Small intestine (tissue), 7 donors: ENCODE results near the gene METTL25B. TPM values are rescaled to one million over a fixed set of nuclear protein-coding genes. Genes with fewer than 3 reads are reported as not detected.

Experiments
- DNase-seq, 2 donors: peaks; one replicate each; pipeline versions ENCODE4 v3.0.0 to v3.0.0-alpha.2; 2013
- FAIRE-seq: peaks from 2 replicates; lab custom pipeline; 2012; peaks lifted over from hg19 to GRCh38; lab: Jason Lieb, UNC
- H3K27ac ChIP-seq, 3 donors: one replicate each; pipeline ENCODE4 v1.5.1; 2013; ENCODE audit warnings: low read length in 2 of 3, mild to moderate bottlenecking in 2 of 3, control low read depth in 1 of 3, inconsistent platforms in 1 of 3, low read depth in 1 of 3, moderate library complexity in 1 of 3
- H3K27me3 ChIP-seq, 3 donors: one replicate each; pipeline ENCODE4 v1.6.1; 2013; ENCODE audit warnings: low read length in 3 of 3, inconsistent platforms in 1 of 3; ENCODE audit not compliant: control insufficient read depth in 3 of 3, insufficient read depth in 3 of 3
- H3K36me3 ChIP-seq, 3 donors: one replicate each; pipeline ENCODE4 v1.6.1; 2013; ENCODE audit warnings: low read length in 3 of 3, inconsistent platforms in 1 of 3, low read depth in 1 of 3, mild to moderate bottlenecking in 1 of 3, moderate library complexity in 1 of 3; ENCODE audit not compliant: control insufficient read depth in 3 of 3, insufficient read depth in 2 of 3
- H3K4me1 ChIP-seq, 3 donors: one replicate each; pipeline ENCODE4 v1.6.1; 2013; ENCODE audit warnings: low read length in 2 of 3, inconsistent platforms in 1 of 3, low read depth in 1 of 3, mild to moderate bottlenecking in 1 of 3, moderate library complexity in 1 of 3; ENCODE audit not compliant: control insufficient read depth in 3 of 3, insufficient read depth in 2 of 3
- H3K4me3 ChIP-seq, 3 donors: one replicate each; pipeline ENCODE4 v1.5.1; 2013; ENCODE audit warnings: low read length in 3 of 3, control low read depth in 1 of 3, inconsistent platforms in 1 of 3, low read depth in 1 of 3, mild to moderate bottlenecking in 1 of 3, moderate library complexity in 1 of 3
- H3K9me3 ChIP-seq, 2 donors: one replicate each; pipeline ENCODE4 v1.6.1; 2013; ENCODE audit warnings: low read depth in 1 of 2, low read length in 1 of 2; ENCODE audit not compliant: control insufficient read depth in 2 of 2, insufficient read depth in 1 of 2
- WGBS, 3 donors: extraction: QIAGEN DNeasy Blood & Tissue Kit; methylation state at CpG; one replicate each; pipeline ENCODE4 v1.1.7; 2013; 5-methylcytosine and 5-hydroxymethylcytosine counted together
- polyA plus RNA-seq, 4 donors: library from polyadenylated mRNA; stranded (reverse) in 3 of 4; unstranded in 1 of 4; fragments of 200-250 nt in 3 of 4; fragments of 120-200 nt in 1 of 4; gene quantifications; one replicate each; pipeline versions ENCODE4 v1.2.1 to v1.2.3, GENCODE V29; 2013
- donor health status: healthy with polysubstance abuse.
- donor health status: control.
- donor health status: control.
- donor health status: Bipolar disorder and iron deficiency.
- donor health status: healthy.

METTL25B gene
- polyA plus RNA-seq, 4 donors, result 27.8 to 79.8 (median 49.4) TPM

GRCh38 chr1:156750711-156751450 is 22.6 kb downstream of the METTL25B start:
- FAIRE-seq (no peak), DNase-seq (peak; percentile 27 to 79)
- peaks cover 0 to 32% (median 0%) of the 10 kb centered on the region in 3 donors for H3K36me3 ChIP-seq
- 0 to 1% (median 0%) methylated on average over 59 to 64 of the region's 64 CpGs for WGBS, 3 donors
- H3K4me1 ChIP-seq, result peaks cover 11 to 49% (median 18%) of the 10 kb centered on the region in 3 donors
- H3K27me3 ChIP-seq, result no peaks in the 10 kb centered on the region
- H3K9me3 ChIP-seq, result no peaks in the 10 kb centered on the region
- peak overlapping the region; percentile 71 to 99 (median 97) for H3K4me3 ChIP-seq
- peak overlapping the region; percentile 96 to 98 (median 97) for H3K27ac ChIP-seq

GRCh38 chr1:156751451-156751756 is 23.1 kb downstream of the METTL25B start, which contains the start of gene HDGF:
Gene HDGF, minus strand, starts transcription at chr1:156751675. Its CDS starts 246 bp downstream, at chr1:156751429.
- H3K27me3 ChIP-seq, result no peaks in the 10 kb centered on the region
- FAIRE-seq, result no peak

GRCh38 chr1:156751757-156752481 is 23.6 kb downstream of the METTL25B start:
- Histone ChIP-seq H3K36me3 (peaks cover 0 to 26% (median 0%) of the 10 kb centered on the region in 3 donors), H3K27me3 (no peaks in the 10 kb centered on the region), H3K4me3 (peak overlapping the region; percentile 95 to 99 (median 97)), H3K27ac (peak overlapping the region; percentile 17 to 92 (median 91)), H3K9me3 (no peaks in the 10 kb centered on the region), H3K4me1 (peaks cover 8 to 40% (median 9%) of the 10 kb centered on the region in 3 donors)
- 0% methylated on average over 37 to 68 of the region's 68 CpGs for WGBS, 3 donors
- DNase-seq, result peak; percentile 97 to 98
- FAIRE-seq, result no peak

More at GRCh38 chr1:156751451-156751756, 23.1 kb downstream of the METTL25B start, which contains the start of gene HDGF:
- peaks cover 8 to 44% (median 13%) of the 10 kb centered on the region in 3 donors for H3K4me1 ChIP-seq
- DNase-seq, result no peak
- no peaks in the 10 kb centered on the region for H3K9me3 ChIP-seq
- peak within 1 kb of the TSS; percentile 95 to 99 (median 97) for H3K4me3 ChIP-seq
- peak within 1 kb of the TSS; percentile 96 to 98 (median 97) for H3K27ac ChIP-seq
- WGBS, 3 donors, result 0 to 1% (median 0%) methylated on average over 26 to 48 of the region's 48 CpGs
- H3K36me3 ChIP-seq, result peaks cover 0 to 26% (median 0%) of the 10 kb centered on the region in 3 donors

- Histone ChIP-seq H3K4me3 (peak overlapping the region in 2 of 3 donors; percentile 95 to 99), H3K27me3 (no peaks in the 10 kb centered on the region), H3K9me3 (no peaks in the 10 kb centered on the region), H3K36me3 (peaks cover 0 to 21% (median 0%) of the 10 kb centered on the region in 3 donors), H3K27ac (peak overlapping the region in 1 of 3 donors; percentile 12), H3K4me1 (peaks cover 8 to 32% (median 8%) of the 10 kb centered on the region in 3 donors)
- whole genome bisulfite sequencing, 3 donors, result 13 to 31% (median 30%) methylated on average over 1 of the region's 1 CpG
- FAIRE-seq (no peak), DNase-seq (peak in 1 of 2 donors; percentile 40)
Observed at GRCh38 chr1:156752843-156753482, 24.7 kb downstream of the METTL25B start.

- no peak for FAIRE-seq
- H3K4me3 ChIP-seq, result no peak overlapping the region
- H3K27me3 ChIP-seq, result no peaks in the 10 kb centered on the region
- peaks cover 0 to 10% (median 0%) of the 10 kb centered on the region in 3 donors for H3K36me3 ChIP-seq
- no peak overlapping the region for H3K27ac ChIP-seq
- peaks cover 3 to 19% (median 3%) of the 10 kb centered on the region in 3 donors for H3K4me1 ChIP-seq
- DNase-seq, result no peak
- 82 to 85% (median 84%) methylated on average over 8 of the region's 8 CpGs for WGBS, 3 donors
- no peaks in the 10 kb centered on the region for H3K9me3 ChIP-seq
Observed at GRCh38 chr1:156754219-156754618, 25.9 kb downstream of the METTL25B start.

GRCh38 chr1:156755527-156755950 is 27.3 kb downstream of the METTL25B start:
- peaks cover 0 to 7% (median 3%) of the 10 kb centered on the region in 3 donors for H3K4me1 ChIP-seq
- 70 to 80% (median 73%) methylated on average over 5 of the region's 5 CpGs for WGBS, 3 donors
- FAIRE-seq (no peak), DNase-seq (no peak)
- no peak overlapping the region for H3K4me3 ChIP-seq
- H3K9me3 ChIP-seq, result no peaks in the 10 kb centered on the region
- H3K27ac ChIP-seq, result no peak overlapping the region
- H3K36me3 ChIP-seq, result no peaks in the 10 kb centered on the region
- H3K27me3 ChIP-seq, result no peaks in the 10 kb centered on the region

GRCh38 chr1:156756355-156756754 is 28.1 kb downstream of the METTL25B start:
- DNase-seq (no peak), FAIRE-seq (no peak)
- Histone ChIP-seq H3K4me1 (peaks cover 0 to 7% (median 3%) of the 10 kb centered on the region in 3 donors), H3K9me3 (no peaks in the 10 kb centered on the region), H3K27me3 (no peaks in the 10 kb centered on the region), H3K27ac (no peak overlapping the region), H3K4me3 (no peak overlapping the region), H3K36me3 (no peaks in the 10 kb centered on the region)
- WGBS, 3 donors, result 96 to 100% (median 100%) methylated on average over 1 of the region's 1 CpG
